Psoas muscle (tissue), 8 donors: Measurements from ENCODE around the gene ACSL5. TPM values are rescaled to one million over a fixed set of nuclear protein-coding genes. Genes with fewer than 3 reads are reported as not detected.
"Not testable (repeated sequence)": the region's sequence is repeated elsewhere in the genome, so short reads cannot be mapped to it uniquely, and the experiment has no call there.

Source experiments
- ATAC-seq, 4 donors: fragments of 200-7000 bp; cut with Tn5 transposase; one replicate each; pipeline ENCODE4 v1.9.1; 2020; ENCODE audit warnings: moderate library complexity in 3 of 4, mild to moderate bottlenecking in 2 of 4
- DNase-seq, 2 donors: peaks; one replicate each; pipeline ENCODE4 v3.0.0-alpha.2; 2020
- H3K27ac ChIP-seq: fragments of 200-600 bp; one replicate; pipeline ENCODE4 v1.8.0; 2022
- H3K27me3 ChIP-seq, 3 donors: fragments of 200-600 bp in 1 of 3; one replicate each; pipeline versions ENCODE4 v1.6.1 to v1.8.0; 2013 to 2022; ENCODE audit warnings: low read length in 2 of 3, mild to moderate bottlenecking in 2 of 3, moderate library complexity in 1 of 3; ENCODE audit not compliant: insufficient read depth in 3 of 3
- H3K36me3 ChIP-seq, 2 donors: fragments of 200-600 bp in 1 of 2; one replicate each; pipeline versions ENCODE4 v1.6.1 to v1.8.0; 2013 to 2022; ENCODE audit warnings: low read depth in 1 of 2, mild to moderate bottlenecking in 1 of 2, moderate library complexity in 1 of 2; ENCODE audit not compliant: insufficient read depth in 1 of 2
- H3K4me1 ChIP-seq: fragments of 200-600 bp; one replicate; pipeline ENCODE4 v1.8.0; 2022
- H3K4me3 ChIP-seq: fragments of 200-600 bp; one replicate; pipeline ENCODE4 v1.8.0; 2022; ENCODE audit warnings: mild to moderate bottlenecking
- H3K9me3 ChIP-seq: fragments of 200-600 bp; one replicate; pipeline ENCODE4 v1.8.0; 2022
- WGBS, 3 donors: extraction: QIAGEN DNeasy Blood & Tissue Kit; methylation state at CpG; one replicate each; pipeline versions ENCODE4 v1.1.6 to v1.1.7; 2013; 5-methylcytosine and 5-hydroxymethylcytosine counted together
- intact Hi-C, 2 donors: fragments of 100-400 bp; cut with DNase I; formaldehyde crosslinking; loops; one replicate each; pipeline versions ENCODE4 v1.11.0 to v1.14.2; 2022
- polyA plus RNA-seq, 3 donors: library from polyadenylated mRNA; stranded (reverse); fragments of 200-250 nt; gene quantifications; one replicate each; pipeline ENCODE4 v1.2.3, GENCODE V29; 2013
- total RNA-seq, 4 donors: library from RNA; stranded (reverse); fragmentation: NEBNext Ultra II Directional in 2 of 4; extraction: Animal tissue kit (Norgen Biotek cat#: 25700) in 2 of 4; gene quantifications; one replicate each; pipeline versions ENCODE4 v1.2.1 to v1.2.4, GENCODE V29; 2021 to 2023
- TF ChIP-seq, protein P1 (sequence below): fragments of 200-600 bp; IDR thresholded peaks from one replicate; pipeline ENCODE4 v1.8.0; 2022; ENCODE audit warnings: antibody characterized with exemption
- donor health status: healthy with polysubstance abuse.
- donor health status: DM: no; HTN: no; CAD: no; lungs with moderate emphysema.
- donor health status: Bipolar disorder and iron deficiency.
- donor health status: healthy.
- donor health status: DM: yes; HTN: yes; CAD: no.
- donor health status: DM: no; HTN: no; CAD: no.
- donor health status: DM: no; HTN: no; CAD: no.
- donor health status: DM: yes; HTN: yes; CAD: no.

Gene ACSL5
- total and polyA plus RNA-seq, 7 donors: 2.2 to 4.5 (median 3.4) TPM

DNA sequence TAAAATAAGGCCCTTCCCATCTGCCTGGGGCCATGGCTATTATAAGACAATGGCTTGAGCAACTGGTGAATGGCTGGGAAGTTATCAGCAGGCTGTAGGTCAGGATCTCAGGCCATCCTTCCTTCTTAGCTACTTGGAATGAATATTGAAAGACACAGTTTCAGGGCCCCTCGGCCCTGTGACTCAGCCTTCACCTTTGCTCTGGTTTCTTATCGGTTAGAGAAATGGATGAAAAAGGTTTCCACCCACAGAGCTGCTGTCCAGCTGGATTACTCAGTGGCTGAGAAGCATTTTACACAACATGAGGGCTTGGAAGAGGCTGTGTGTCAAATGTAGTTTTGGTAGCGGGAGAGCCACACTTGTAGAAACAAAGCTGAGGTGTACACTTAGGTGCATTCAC lies 9.4 kb downstream of the ACSL5 start:
- Histone ChIP-seq H3K36me3 (no peaks in the 10 kb centered on the region), H3K4me1 (no peaks in the 10 kb centered on the region), H3K27me3 (no peaks in the 10 kb centered on the region), H3K27ac (no peak overlapping the region), H3K4me3 (no peak overlapping the region), H3K9me3 (no peaks in the 10 kb centered on the region)
- WGBS, 3 donors: 50 to 60% (median 58%) methylated on average over 3 of the region's 3 CpGs
- no peak for DNase-seq
- TF ChIP-seq, protein P1, sequence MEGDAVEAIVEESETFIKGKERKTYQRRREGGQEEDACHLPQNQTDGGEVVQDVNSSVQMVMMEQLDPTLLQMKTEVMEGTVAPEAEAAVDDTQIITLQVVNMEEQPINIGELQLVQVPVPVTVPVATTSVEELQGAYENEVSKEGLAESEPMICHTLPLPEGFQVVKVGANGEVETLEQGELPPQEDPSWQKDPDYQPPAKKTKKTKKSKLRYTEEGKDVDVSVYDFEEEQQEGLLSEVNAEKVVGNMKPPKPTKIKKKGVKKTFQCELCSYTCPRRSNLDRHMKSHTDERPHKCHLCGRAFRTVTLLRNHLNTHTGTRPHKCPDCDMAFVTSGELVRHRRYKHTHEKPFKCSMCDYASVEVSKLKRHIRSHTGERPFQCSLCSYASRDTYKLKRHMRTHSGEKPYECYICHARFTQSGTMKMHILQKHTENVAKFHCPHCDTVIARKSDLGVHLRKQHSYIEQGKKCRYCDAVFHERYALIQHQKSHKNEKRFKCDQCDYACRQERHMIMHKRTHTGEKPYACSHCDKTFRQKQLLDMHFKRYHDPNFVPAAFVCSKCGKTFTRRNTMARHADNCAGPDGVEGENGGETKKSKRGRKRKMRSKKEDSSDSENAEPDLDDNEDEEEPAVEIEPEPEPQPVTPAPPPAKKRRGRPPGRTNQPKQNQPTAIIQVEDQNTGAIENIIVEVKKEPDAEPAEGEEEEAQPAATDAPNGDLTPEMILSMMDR: no peak
- intact Hi-C loops: no loop called here
- ATAC-seq: no peak

- no peaks in the 10 kb centered on the region for H3K4me1 ChIP-seq
- ATAC-seq (no peak), DNase-seq (no peak)
- no peaks in the 10 kb centered on the region for H3K27me3 ChIP-seq
- 73 to 84% (median 74%) methylated on average over 2 of the region's 2 CpGs for WGBS, 3 donors
- TF ChIP-seq, protein P1: no peak
- no peaks in the 10 kb centered on the region for H3K9me3 ChIP-seq
- H3K4me3 ChIP-seq: no peak overlapping the region
- H3K27ac ChIP-seq: no peak overlapping the region
- no peaks in the 10 kb centered on the region for H3K36me3 ChIP-seq
- intact Hi-C loops: no loop called here
These were observed 10.2 kb downstream of the ACSL5 start for GRCh38 chr10:112384141-112384540.

DNA sequence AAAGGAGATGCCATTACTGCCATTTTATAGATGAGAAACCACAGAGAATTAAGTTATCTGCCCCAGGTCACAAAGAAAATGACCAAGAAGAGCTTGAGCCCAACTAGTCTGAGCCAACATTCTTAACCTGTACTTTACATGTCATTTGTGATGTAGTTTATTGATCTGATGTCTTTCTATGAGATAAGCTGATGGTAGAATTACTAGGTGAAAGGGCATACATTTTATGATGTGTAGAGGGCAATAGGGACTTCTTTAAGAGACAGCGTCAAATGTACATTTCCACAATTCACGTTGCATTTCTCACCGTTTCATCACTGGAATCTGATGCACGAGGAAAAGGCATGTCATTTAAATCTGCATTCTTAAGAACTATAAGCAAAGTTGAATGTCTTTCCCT lies 11.3 kb downstream of the ACSL5 start:
- Histone ChIP-seq H3K9me3 (no peaks in the 10 kb centered on the region), H3K4me3 (no peak overlapping the region), H3K27me3 (no peaks in the 10 kb centered on the region), H3K36me3 (no peaks in the 10 kb centered on the region), H3K4me1 (no peaks in the 10 kb centered on the region), H3K27ac (no peak overlapping the region)
- ATAC-seq (no peak), DNase-seq (no peak)
- TF ChIP-seq, protein P1: no peak
- WGBS, 3 donors: 54 to 66% (median 57%) methylated on average over 4 of the region's 4 CpGs
- intact Hi-C loops: no loop called here

- H3K27ac ChIP-seq, intact Hi-C loops: not testable (repeated sequence)
- WGBS, 3 donors: 79 to 82% (median 81%) methylated on average over 7 of the region's 7 CpGs
These were observed 14.1 kb downstream of the ACSL5 start for GRCh38 chr10:112388056-112388455.

DNA sequence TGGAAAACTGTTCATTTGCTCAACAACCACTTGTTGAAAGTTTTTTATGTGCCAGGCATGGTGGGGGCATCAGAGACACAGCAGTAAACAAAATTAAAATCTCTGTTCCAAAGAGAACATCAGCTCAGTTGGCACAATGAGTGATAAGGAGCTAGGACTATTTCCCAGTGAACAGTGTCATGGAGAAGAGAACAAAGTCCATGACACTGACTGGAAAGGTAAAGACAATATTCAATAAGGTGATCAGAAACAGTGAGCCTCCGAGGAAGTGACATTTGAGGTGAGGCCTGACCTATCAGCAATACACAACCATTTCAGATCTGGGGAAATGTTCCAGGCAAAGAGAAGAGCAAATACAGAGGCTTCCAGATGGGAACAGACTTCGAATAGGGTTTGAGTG lies 14.6 kb downstream of the ACSL5 start:
- Histone ChIP-seq H3K4me3 (no peak overlapping the region), H3K36me3 (no peaks in the 10 kb centered on the region), H3K4me1 (no peaks in the 10 kb centered on the region), H3K9me3 (no peaks in the 10 kb centered on the region), H3K27me3 (no peaks in the 10 kb centered on the region), H3K27ac (peak overlapping the region; percentile 42)
- DNase-seq (no peak), ATAC-seq (no peak)
- intact Hi-C loops: no loop called here
- WGBS, 3 donors: 73 to 87% (median 83%) methylated on average over 2 of the region's 2 CpGs
- TF ChIP-seq, protein P1: no peak

More at GRCh38 chr10:112388056-112388455, 14.1 kb downstream of the ACSL5 start:
- not testable (repeated sequence) for ATAC-seq, H3K36me3 ChIP-seq, H3K9me3 ChIP-seq, H3K4me1 ChIP-seq, DNase-seq, H3K4me3 ChIP-seq, H3K27me3 ChIP-seq
